SK-N-SH treated with all-trans-retinoic acid at 6 μM for 48 hours (cell line): ENCODE measurements around the gene DOK5.

Experiments
- ISL1 ChIP-seq: fragments of 250-450 bp; sonication (Bioruptor Pico); IDR thresholded peaks from 2 replicates; pipeline ENCODE4 v2.1.2; 2022; ENCODE audit warnings: mild to moderate bottlenecking, moderate library complexity
- PATZ1 ChIP-seq: fragments of 250-450 bp; sonication (Bioruptor Pico); IDR thresholded peaks from 2 replicates; pipeline ENCODE4 v1.8.0; 2020; ENCODE audit warnings: mild to moderate bottlenecking, moderate library complexity, borderline replicate concordance
- TSHZ2 ChIP-seq: fragments of 250-450 bp; sonication (Bioruptor Pico); IDR thresholded peaks from 2 replicates; pipeline ENCODE4 v1.5.0; 2020; ENCODE audit warnings: mild to moderate bottlenecking, moderate library complexity
- ZFP3 ChIP-seq: fragments of 250-450 bp; sonication (Bioruptor Pico); IDR thresholded peaks from 2 replicates; pipeline ENCODE4 v1.5.0; 2020; ENCODE audit warnings: mild to moderate bottlenecking, moderate library complexity
- ZFP30 ChIP-seq: fragments of 450-650 bp; formaldehyde crosslinking; IDR thresholded peaks from 2 replicates; pipeline ENCODE4 v1.5.0; 2022; ENCODE audit warnings: mild to moderate bottlenecking, moderate library complexity
- TF ChIP-seq, protein P1 (sequence below): fragments of 250-450 bp; sonication (Bioruptor Pico); IDR thresholded peaks from 2 replicates; pipeline ENCODE4 v1.5.1; 2020; ENCODE audit warnings: low read depth, mild to moderate bottlenecking, moderate library complexity
- TF ChIP-seq, protein P2 (sequence below): fragments of 250-450 bp; sonication (Bioruptor Pico); IDR thresholded peaks from 2 replicates; pipeline ENCODE4 v1.5.1; 2021; ENCODE audit warnings: mild to moderate bottlenecking, moderate library complexity

DNA sequence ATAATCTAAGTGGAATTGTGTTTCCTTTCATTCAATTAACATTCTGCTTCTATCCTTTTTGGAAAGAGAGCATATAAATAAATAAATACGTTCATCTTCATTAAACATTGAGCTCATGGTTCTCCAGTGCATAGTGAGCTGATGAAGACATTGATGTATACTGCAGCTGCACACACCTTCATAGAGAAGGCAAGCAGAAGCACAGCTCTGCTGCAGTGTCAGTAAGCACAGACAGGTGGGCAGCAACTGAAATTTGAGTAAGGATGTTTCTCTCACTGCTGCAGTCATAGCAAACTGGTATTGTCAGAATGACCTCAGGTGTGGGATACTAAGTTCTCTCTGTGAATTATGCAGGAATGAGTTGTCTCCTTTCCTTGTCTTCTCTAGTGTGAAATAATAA, 202.9 kb downstream of the DOK5 start:
- TF ChIP-seq, protein P1, sequence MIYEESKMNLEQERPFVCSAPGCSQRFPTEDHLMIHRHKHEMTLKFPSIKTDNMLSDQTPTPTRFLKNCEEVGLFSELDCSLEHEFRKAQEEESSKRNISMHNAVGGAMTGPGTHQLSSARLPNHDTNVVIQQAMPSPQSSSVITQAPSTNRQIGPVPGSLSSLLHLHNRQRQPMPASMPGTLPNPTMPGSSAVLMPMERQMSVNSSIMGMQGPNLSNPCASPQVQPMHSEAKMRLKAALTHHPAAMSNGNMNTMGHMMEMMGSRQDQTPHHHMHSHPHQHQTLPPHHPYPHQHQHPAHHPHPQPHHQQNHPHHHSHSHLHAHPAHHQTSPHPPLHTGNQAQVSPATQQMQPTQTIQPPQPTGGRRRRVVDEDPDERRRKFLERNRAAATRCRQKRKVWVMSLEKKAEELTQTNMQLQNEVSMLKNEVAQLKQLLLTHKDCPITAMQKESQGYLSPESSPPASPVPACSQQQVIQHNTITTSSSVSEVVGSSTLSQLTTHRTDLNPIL, result no peak
- TF ChIP-seq ZFP3, result no peak
- no peak for TF ChIP-seq TSHZ2 (CRISPR knock-in tag)
- TF ChIP-seq PATZ1, result no peak
- TF ChIP-seq, protein P2, sequence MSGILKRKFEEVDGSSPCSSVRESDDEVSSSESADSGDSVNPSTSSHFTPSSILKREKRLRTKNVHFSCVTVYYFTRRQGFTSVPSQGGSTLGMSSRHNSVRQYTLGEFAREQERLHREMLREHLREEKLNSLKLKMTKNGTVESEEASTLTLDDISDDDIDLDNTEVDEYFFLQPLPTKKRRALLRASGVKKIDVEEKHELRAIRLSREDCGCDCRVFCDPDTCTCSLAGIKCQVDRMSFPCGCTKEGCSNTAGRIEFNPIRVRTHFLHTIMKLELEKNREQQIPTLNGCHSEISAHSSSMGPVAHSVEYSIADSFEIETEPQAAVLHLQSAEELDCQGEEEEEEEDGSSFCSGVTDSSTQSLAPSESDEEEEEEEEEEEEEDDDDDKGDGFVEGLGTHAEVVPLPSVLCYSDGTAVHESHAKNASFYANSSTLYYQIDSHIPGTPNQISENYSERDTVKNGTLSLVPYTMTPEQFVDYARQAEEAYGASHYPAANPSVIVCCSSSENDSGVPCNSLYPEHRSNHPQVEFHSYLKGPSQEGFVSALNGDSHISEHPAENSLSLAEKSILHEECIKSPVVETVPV (CRISPR knock-in tag), result no peak
- TF ChIP-seq ISL1, result no peak
- no peak for TF ChIP-seq ZFP30 (CRISPR knock-in tag)
